ENCODE data around the gene SEMA7A.
"Not testable (repeated sequence)": the region's sequence is repeated elsewhere in the genome, so short reads cannot be mapped to it uniquely, and the experiment has no call there.

SEMA7A gene

GRCh38 chr15:74369084-74369745, 64.5 kb downstream of the SEMA7A start:
- no peak for DNase-seq

GRCh38 chr15:74368121-74368520, 65.6 kb downstream of the SEMA7A start:
- DNase-seq: no peak

GRCh38 chr15:74367296-74367854, 66.4 kb downstream of the SEMA7A start, which contains the start of gene CYP11A1:
Gene CYP11A1, minus strand, starts transcription at chr15:74367646. Its CDS starts 61 bp downstream, at chr15:74367585.
- no peak for DNase-seq

- no peak for DNase-seq
Measured at GRCh38 chr15:74365598-74366445, 67.9 kb downstream of the SEMA7A start.

- DNase-seq: no peak
Measured at GRCh38 chr15:74364936-74365597, 68.7 kb downstream of the SEMA7A start.

- no peak for DNase-seq
Measured at GRCh38 chr15:74362482-74362881, 71.3 kb downstream of the SEMA7A start.

- not testable (repeated sequence) for DNase-seq
Measured at GRCh38 chr15:74360855-74361254, 72.9 kb downstream of the SEMA7A start.

GRCh38 chr15:74359376-74359775, 74.4 kb downstream of the SEMA7A start:
- DNase-seq: not testable (repeated sequence)

Data from COR-L47 (cell line).